ENCODE measurements around the gene RAB3B.
"Not testable (repeated sequence)": the region's sequence is repeated elsewhere in the genome, so short reads cannot be mapped to it uniquely, and the experiment has no call there.

GRCh38 chr1:52005548-52005947 lies 15.0 kb upstream of the RAB3B start:
- TF ChIP-seq, protein P1, sequence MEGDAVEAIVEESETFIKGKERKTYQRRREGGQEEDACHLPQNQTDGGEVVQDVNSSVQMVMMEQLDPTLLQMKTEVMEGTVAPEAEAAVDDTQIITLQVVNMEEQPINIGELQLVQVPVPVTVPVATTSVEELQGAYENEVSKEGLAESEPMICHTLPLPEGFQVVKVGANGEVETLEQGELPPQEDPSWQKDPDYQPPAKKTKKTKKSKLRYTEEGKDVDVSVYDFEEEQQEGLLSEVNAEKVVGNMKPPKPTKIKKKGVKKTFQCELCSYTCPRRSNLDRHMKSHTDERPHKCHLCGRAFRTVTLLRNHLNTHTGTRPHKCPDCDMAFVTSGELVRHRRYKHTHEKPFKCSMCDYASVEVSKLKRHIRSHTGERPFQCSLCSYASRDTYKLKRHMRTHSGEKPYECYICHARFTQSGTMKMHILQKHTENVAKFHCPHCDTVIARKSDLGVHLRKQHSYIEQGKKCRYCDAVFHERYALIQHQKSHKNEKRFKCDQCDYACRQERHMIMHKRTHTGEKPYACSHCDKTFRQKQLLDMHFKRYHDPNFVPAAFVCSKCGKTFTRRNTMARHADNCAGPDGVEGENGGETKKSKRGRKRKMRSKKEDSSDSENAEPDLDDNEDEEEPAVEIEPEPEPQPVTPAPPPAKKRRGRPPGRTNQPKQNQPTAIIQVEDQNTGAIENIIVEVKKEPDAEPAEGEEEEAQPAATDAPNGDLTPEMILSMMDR (IDR thresholded peaks at IDR 0.05) = not testable (repeated sequence)
- TF ChIP-seq POLR2A (IDR thresholded peaks at IDR 0.05); POLR2AphosphoS5 (IDR thresholded peaks at IDR 0.05); EP300 (IDR thresholded peaks at IDR 0.05; ENCODE audit: low read depth): not testable (repeated sequence)

All from transverse colon (tissue), 4 donors.